ENCODE results near the gene GJA9. TPM values are rescaled to one million over a fixed set of nuclear protein-coding genes. Genes with fewer than 3 reads are reported as not detected.
"Not testable (repeated sequence)": the region's sequence is repeated elsewhere in the genome, so short reads cannot be mapped to it uniquely, and the experiment has no call there.

The GJA9 gene
- total RNA-seq, 4 donors from 2014 or later: not detected

- no peak for ATAC-seq (ENCODE audit: low FRiP score)
- no peak for TF ChIP-seq CTCF (IDR thresholded peaks at IDR 0.05)
- no peak for DNase-seq (ENCODE audit: low spot score)
Measured at GRCh38 chr1:38846210-38846609, 35.2 kb downstream of the GJA9 start.

- DNase-seq (ENCODE audit: low spot score); ATAC-seq (ENCODE audit: low FRiP score): not testable (repeated sequence)
Measured at GRCh38 chr1:38845088-38845487, 36.3 kb downstream of the GJA9 start.

GRCh38 chr1:38840281-38840680 lies 41.1 kb downstream of the GJA9 start:
- TF ChIP-seq CTCF (IDR thresholded peaks at IDR 0.05): no peak
- DNase-seq (ENCODE audit: low spot score) (no peak), ATAC-seq (ENCODE audit: low FRiP score) (no peak)

- DNase-seq (ENCODE audit: low spot score) (no peak), ATAC-seq (ENCODE audit: low FRiP score) (no peak)
- TF ChIP-seq CTCF (IDR thresholded peaks at IDR 0.05): no peak
Measured at GRCh38 chr1:38839363-38839762, 42.0 kb downstream of the GJA9 start.

- not testable (repeated sequence) for ATAC-seq (ENCODE audit: low FRiP score); DNase-seq (ENCODE audit: low spot score)
Measured at GRCh38 chr1:38836316-38836715, 45.1 kb downstream of the GJA9 start.

- TF ChIP-seq CTCF (IDR thresholded peaks at IDR 0.05): peak in 1 of 3 donors; percentile 17
- DNase-seq (ENCODE audit: low spot score) (no peak), ATAC-seq (ENCODE audit: low FRiP score) (peak; percentile 81)
Measured at GRCh38 chr1:38834937-38835827, 46.2 kb downstream of the GJA9 start.

- TF ChIP-seq CTCF (IDR thresholded peaks at IDR 0.05): no peak
- DNase-seq (ENCODE audit: low spot score) (no peak), ATAC-seq (ENCODE audit: low FRiP score) (no peak)
Measured at GRCh38 chr1:38834221-38834782, 47.1 kb downstream of the GJA9 start.

- no peak for TF ChIP-seq CTCF (IDR thresholded peaks at IDR 0.05)
- ATAC-seq (ENCODE audit: low FRiP score) (no peak), DNase-seq (ENCODE audit: low spot score) (no peak)
Measured at GRCh38 chr1:38833146-38833545, 48.2 kb downstream of the GJA9 start.

All from omental fat pad (tissue), 4 donors.